ENCODE data around the gene TNFAIP8L3.

TNFAIP8L3 gene

DNA sequence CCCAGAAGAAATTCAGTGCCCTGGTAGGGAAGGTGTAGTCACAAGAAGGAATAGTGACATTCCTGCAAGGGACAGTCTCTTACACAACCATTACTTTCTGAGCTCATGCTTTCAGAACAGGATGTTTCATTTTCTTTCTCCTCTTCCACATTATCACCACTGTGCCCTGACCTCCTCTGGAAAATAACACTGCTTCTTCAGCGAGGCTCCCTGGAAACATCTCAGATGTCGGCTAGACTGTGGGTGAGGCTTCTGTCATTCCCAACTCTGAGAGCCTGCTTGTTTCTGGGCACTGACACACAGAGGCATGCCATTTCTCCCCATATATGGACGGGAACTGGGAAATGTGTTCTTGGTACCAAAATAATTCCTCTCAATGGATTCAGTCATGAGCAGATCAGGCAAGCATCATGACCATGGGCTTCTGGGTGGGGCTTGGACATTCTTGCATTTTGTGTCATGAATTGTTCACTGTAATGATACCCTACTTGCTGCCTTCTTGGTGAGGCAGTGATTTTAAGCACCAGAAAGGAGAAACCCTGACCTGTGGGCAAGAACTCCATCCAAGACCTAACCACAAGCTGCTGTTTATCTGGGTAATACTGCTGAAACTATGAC is 14.3 kb upstream of the TNFAIP8L3 start:
- CTCF ChIA-PET: no interaction called here
- no peak for DNase-seq (ENCODE audit: extremely low spot score)
- TF ChIP-seq FOXK2 (IDR thresholded peaks at IDR 0.05) (no peak), TARDBP (IDR thresholded peaks at IDR 0.05) (no peak), SUZ12 (IDR thresholded peaks at IDR 0.05) (no peak), ZNF384 (IDR thresholded peaks at IDR 0.05) (no peak), FOXM1 (IDR thresholded peaks at IDR 0.05; ENCODE audit: borderline replicate concordance) (no peak), CTBP1 (IDR thresholded peaks at IDR 0.05; ENCODE audit: borderline replicate concordance) (no peak), ARNT (IDR thresholded peaks at IDR 0.05) (no peak), NFRKB (IDR thresholded peaks at IDR 0.05) (no peak), ELF4 (IDR thresholded peaks at IDR 0.05) (no peak), L3MBTL2 (conservative IDR thresholded peaks at IDR 0.05) (no peak), BHLHE40 (IDR thresholded peaks at IDR 0.05; ENCODE audit: borderline replicate concordance) (no peak), FOXA1 (IDR thresholded peaks at IDR 0.05) (no peak), HDGF (IDR thresholded peaks at IDR 0.05; ENCODE audit: borderline replicate concordance) (no peak), LEF1 (IDR thresholded peaks at IDR 0.05; ENCODE audit: borderline replicate concordance) (no peak), SP1 (IDR thresholded peaks at IDR 0.05) (no peak)
- TF ChIP-seq, protein P1, sequence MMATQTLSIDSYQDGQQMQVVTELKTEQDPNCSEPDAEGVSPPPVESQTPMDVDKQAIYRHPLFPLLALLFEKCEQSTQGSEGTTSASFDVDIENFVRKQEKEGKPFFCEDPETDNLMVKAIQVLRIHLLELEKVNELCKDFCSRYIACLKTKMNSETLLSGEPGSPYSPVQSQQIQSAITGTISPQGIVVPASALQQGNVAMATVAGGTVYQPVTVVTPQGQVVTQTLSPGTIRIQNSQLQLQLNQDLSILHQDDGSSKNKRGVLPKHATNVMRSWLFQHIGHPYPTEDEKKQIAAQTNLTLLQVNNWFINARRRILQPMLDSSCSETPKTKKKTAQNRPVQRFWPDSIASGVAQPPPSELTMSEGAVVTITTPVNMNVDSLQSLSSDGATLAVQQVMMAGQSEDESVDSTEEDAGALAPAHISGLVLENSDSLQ (IDR thresholded peaks at IDR 0.05): no peak
- POLR2A ChIA-PET: no interaction called here

DNA sequence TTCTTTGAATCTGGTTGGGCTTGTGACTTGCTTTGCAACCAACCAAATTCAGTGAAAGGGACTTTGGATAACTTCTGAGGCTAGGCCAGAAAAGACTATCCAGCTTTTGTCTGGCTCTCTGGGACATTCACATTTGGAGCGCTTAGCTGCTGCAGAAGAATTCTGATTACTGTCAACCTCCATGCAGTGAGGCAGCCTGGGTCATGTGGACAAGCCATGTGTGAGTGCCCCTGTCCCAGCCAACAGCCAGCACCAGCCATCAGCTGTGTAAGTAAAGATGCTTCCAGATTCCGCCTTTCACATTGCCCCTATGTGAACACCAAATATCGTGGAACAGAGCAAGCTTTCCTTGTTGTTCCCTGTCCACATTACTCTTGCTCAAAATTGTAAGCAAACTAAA is 12.9 kb upstream of the TNFAIP8L3 start:
- CTCF ChIA-PET: no interaction called here
- POLR2A ChIA-PET: no interaction called here
- TF ChIP-seq FOXK2 (IDR thresholded peaks at IDR 0.05) (no peak), SP1 (IDR thresholded peaks at IDR 0.05) (no peak)
- DNase-seq (ENCODE audit: extremely low spot score): no peak

DNA sequence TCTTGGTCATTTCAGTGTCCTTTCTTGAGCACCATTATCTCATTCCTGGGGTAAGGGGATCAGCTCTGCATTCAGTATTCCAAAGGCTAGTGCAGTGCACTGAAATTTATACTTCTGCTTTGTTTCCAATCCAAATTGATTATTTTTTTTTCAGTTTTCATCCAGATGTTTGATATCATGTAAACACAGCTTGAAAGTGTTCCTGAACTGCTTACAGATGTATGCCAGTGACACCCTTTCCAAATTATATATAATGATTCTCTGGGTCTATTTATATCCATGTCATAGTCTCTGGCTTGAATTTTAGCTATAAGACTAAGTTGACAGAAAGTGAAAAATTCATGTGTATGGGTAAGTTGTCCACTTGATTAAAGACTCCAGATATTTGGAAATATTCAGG is 11.8 kb upstream of the TNFAIP8L3 start:
- DNase-seq (ENCODE audit: extremely low spot score): no peak
- CTCF ChIA-PET: no interaction called here
- no peak for TF ChIP-seq FOXK2 (IDR thresholded peaks at IDR 0.05)
- no peak for TF ChIP-seq BHLHE40 (IDR thresholded peaks at IDR 0.05; ENCODE audit: borderline replicate concordance)
- TF ChIP-seq ARNT (IDR thresholded peaks at IDR 0.05): no peak
- TF ChIP-seq LEF1 (IDR thresholded peaks at IDR 0.05; ENCODE audit: borderline replicate concordance): no peak
- TF ChIP-seq ELF4 (IDR thresholded peaks at IDR 0.05): no peak
- POLR2A ChIA-PET: no interaction called here

DNA sequence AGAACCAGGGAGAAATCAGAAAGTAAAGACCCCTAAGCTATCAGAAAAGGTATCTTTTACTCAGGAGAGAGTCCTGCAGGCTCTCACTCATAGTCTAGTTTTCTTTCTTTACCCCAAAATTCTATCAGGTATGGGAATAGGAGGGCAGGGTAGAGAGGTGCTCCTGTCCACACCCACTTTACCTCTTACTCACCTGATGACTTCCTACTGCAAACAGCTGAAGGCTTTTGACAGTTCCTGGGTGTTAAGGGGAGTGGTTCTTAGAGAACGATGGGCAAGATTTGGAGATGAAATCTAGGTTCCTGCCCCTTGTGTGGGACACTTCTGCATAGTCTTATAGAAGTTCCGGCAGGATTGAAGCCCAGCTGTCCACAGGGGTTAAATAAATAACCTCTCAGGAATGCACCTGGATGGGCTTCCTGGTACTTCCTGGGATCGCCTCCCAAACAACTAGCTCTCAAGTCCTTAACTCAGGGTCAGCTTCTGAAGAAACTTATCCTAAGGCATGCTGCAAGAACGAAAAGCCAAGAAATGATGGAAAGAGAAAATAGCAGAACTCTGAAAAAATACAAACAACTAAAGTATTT is 10.8 kb upstream of the TNFAIP8L3 start:
- ChIA-PET CTCF (no interaction called here), POLR2A (no interaction called here)
- TF ChIP-seq TARDBP (IDR thresholded peaks at IDR 0.05) (no peak), CTBP1 (IDR thresholded peaks at IDR 0.05; ENCODE audit: borderline replicate concordance) (no peak), FOXA1 (IDR thresholded peaks at IDR 0.05) (no peak), HDGF (IDR thresholded peaks at IDR 0.05; ENCODE audit: borderline replicate concordance) (no peak), NFRKB (IDR thresholded peaks at IDR 0.05) (no peak), L3MBTL2 (conservative IDR thresholded peaks at IDR 0.05) (no peak), ZNF384 (IDR thresholded peaks at IDR 0.05) (no peak)
- TF ChIP-seq, protein P1 (IDR thresholded peaks at IDR 0.05): no peak
- DNase-seq (ENCODE audit: extremely low spot score): no peak

DNA sequence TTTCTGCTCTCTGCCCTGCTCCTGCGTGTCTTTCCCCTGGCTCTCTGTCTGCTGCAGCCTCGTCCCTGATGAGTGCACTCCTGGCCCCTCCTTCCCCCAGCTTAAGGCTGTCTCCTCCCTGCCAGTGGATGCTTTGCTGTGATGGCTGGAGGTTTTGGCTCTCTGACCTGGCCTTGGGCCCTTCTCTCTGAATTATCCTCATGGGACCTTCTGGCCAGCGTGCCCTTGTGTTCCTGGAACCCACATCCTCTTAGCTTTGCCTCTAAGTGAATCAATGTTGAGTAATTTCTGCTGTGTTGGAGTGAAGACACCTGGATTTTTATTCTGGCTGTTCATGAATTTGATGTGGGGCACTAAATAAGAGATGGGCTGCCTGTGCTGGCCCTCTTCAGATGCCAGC is 9.8 kb upstream of the TNFAIP8L3 start:
- CTCF ChIA-PET: no interaction called here
- POLR2A ChIA-PET: no interaction called here
- TF ChIP-seq CTBP1 (IDR thresholded peaks at IDR 0.05; ENCODE audit: borderline replicate concordance): no peak
- TF ChIP-seq, protein P1 (IDR thresholded peaks at IDR 0.05): no peak
- TF ChIP-seq FOXK2 (IDR thresholded peaks at IDR 0.05): no peak
- TF ChIP-seq HDGF (IDR thresholded peaks at IDR 0.05; ENCODE audit: borderline replicate concordance): no peak
- no peak for TF ChIP-seq SUZ12 (IDR thresholded peaks at IDR 0.05)
- no peak for TF ChIP-seq LEF1 (IDR thresholded peaks at IDR 0.05; ENCODE audit: borderline replicate concordance)
- no peak for TF ChIP-seq ARNT (IDR thresholded peaks at IDR 0.05)
- TF ChIP-seq BHLHE40 (IDR thresholded peaks at IDR 0.05; ENCODE audit: borderline replicate concordance): no peak
- no peak for TF ChIP-seq NFRKB (IDR thresholded peaks at IDR 0.05)
- TF ChIP-seq ELF4 (IDR thresholded peaks at IDR 0.05): no peak
- TF ChIP-seq ZNF384 (IDR thresholded peaks at IDR 0.05): no peak
- no peak for TF ChIP-seq FOXA1 (IDR thresholded peaks at IDR 0.05)
- no peak for TF ChIP-seq TARDBP (IDR thresholded peaks at IDR 0.05)
- no peak for TF ChIP-seq L3MBTL2 (conservative IDR thresholded peaks at IDR 0.05)
- no peak for TF ChIP-seq SP1 (IDR thresholded peaks at IDR 0.05)
- no peak for TF ChIP-seq FOXM1 (IDR thresholded peaks at IDR 0.05; ENCODE audit: borderline replicate concordance)
- no peak for DNase-seq (ENCODE audit: extremely low spot score)

DNA sequence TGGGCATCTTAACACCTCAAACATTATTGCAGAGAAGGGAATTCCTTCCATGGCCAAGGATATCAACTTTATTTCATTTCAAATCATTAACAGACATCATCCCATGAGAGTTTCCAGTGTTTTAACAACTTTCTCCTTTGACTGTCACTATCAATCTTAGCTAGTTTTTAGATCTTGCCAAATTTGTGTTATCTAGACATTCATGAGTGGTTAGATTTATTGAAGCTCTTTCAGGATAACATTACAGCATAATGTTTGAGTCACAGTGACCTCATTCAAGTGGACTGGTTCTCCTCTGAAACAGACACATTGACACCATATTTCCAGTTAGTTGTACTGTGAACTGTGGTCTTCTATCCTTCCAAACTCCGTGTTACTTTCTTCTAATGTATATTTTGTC is 8.6 kb upstream of the TNFAIP8L3 start:
- TF ChIP-seq, protein P1 (IDR thresholded peaks at IDR 0.05): peak; percentile 71
- TF ChIP-seq HDGF (IDR thresholded peaks at IDR 0.05; ENCODE audit: borderline replicate concordance): no peak
- POLR2A ChIA-PET: no interaction called here
- CTCF ChIA-PET: no interaction called here
- DNase-seq (ENCODE audit: extremely low spot score): no peak

Data from HEK293T (cell line).